ENCODE results near the gene HACE1.
"Not testable (repeated sequence)": the region's sequence is repeated elsewhere in the genome, so short reads cannot be mapped to it uniquely, and the experiment has no call there.

HACE1 gene

GRCh38 chr6:104859225-104860146 lies at the start of gene HACE1:
TSS of gene HACE1 (minus strand) at chr6:104859919. CDS start at chr6:104859642, 277 bp downstream.
- DNase-seq (ENCODE audit: low spot score): peak; percentile 87

- no peak for DNase-seq (ENCODE audit: low spot score)
These were observed 49.3 kb upstream of the HACE1 start for GRCh38 chr6:104908888-104909525.

GRCh38 chr6:104908031-104908887 lies 48.5 kb upstream of the HACE1 start:
- no peak for DNase-seq (ENCODE audit: low spot score)

- DNase-seq (ENCODE audit: low spot score): not testable (repeated sequence)
These were observed 39.2 kb upstream of the HACE1 start for GRCh38 chr6:104898893-104899292.

- DNase-seq (ENCODE audit: low spot score): no peak
These were observed 37.2 kb upstream of the HACE1 start for GRCh38 chr6:104896914-104897313.

- DNase-seq (ENCODE audit: low spot score): no peak
These were observed 28.3 kb upstream of the HACE1 start for GRCh38 chr6:104888066-104888465.

GRCh38 chr6:104887350-104887749 lies 27.6 kb upstream of the HACE1 start:
- no peak for DNase-seq (ENCODE audit: low spot score)

GRCh38 chr6:104885518-104886043 lies 25.9 kb upstream of the HACE1 start:
- DNase-seq (ENCODE audit: low spot score): no peak

GRCh38 chr6:104884867-104885517 lies 25.3 kb upstream of the HACE1 start:
- no peak for DNase-seq (ENCODE audit: low spot score)

GRCh38 chr6:104881964-104882668 lies 22.4 kb upstream of the HACE1 start:
- DNase-seq (ENCODE audit: low spot score): no peak

GRCh38 chr6:104862456-104862855 lies 2.7 kb upstream of the HACE1 start:
- DNase-seq (ENCODE audit: low spot score): no peak

GRCh38 chr6:104860221-104860620 lies 502 bp upstream of the HACE1 start:
- DNase-seq (ENCODE audit: low spot score): no peak

- no peak for DNase-seq (ENCODE audit: low spot score)
These were observed 1.1 kb downstream of the HACE1 start for GRCh38 chr6:104858642-104859041.

GRCh38 chr6:104855507-104855906 lies 4.2 kb downstream of the HACE1 start:
- no peak for DNase-seq (ENCODE audit: low spot score)

- not testable (repeated sequence) for DNase-seq (ENCODE audit: low spot score)
These were observed 12.0 kb downstream of the HACE1 start for GRCh38 chr6:104847721-104848120.

- no peak for DNase-seq (ENCODE audit: low spot score)
These were observed 16.5 kb downstream of the HACE1 start for GRCh38 chr6:104843229-104843628.

GRCh38 chr6:104837158-104837557 lies 22.6 kb downstream of the HACE1 start:
- no peak for DNase-seq (ENCODE audit: low spot score)

GRCh38 chr6:104836479-104837020 lies 23.2 kb downstream of the HACE1 start:
- not testable (repeated sequence) for DNase-seq (ENCODE audit: low spot score)

- DNase-seq (ENCODE audit: low spot score): no peak
These were observed 23.9 kb downstream of the HACE1 start for GRCh38 chr6:104835782-104836181.

- no peak for DNase-seq (ENCODE audit: low spot score)
These were observed 30.3 kb downstream of the HACE1 start for GRCh38 chr6:104829183-104829958.

Measured in CD4-positive, alpha-beta T cell treated with Interleukin-15 for 4 hours (primary cell).